ENCODE data around the gene ALG2. TPM values are rescaled to one million over a fixed set of nuclear protein-coding genes. Genes with fewer than 3 reads are reported as not detected.
A peak's percentile ranks its signal among the peaks of the same experiment; 100 is the strongest.

ALG2 gene, protein sequence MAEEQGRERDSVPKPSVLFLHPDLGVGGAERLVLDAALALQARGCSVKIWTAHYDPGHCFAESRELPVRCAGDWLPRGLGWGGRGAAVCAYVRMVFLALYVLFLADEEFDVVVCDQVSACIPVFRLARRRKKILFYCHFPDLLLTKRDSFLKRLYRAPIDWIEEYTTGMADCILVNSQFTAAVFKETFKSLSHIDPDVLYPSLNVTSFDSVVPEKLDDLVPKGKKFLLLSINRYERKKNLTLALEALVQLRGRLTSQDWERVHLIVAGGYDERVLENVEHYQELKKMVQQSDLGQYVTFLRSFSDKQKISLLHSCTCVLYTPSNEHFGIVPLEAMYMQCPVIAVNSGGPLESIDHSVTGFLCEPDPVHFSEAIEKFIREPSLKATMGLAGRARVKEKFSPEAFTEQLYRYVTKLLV
- total RNA-seq (2022) (37.9 and 39.8 TPM in 2 replicates), Bru-seq, nascent RNA (percentile 95 among the genes with signal in this experiment), BruChase-seq, experiment 1, labeled RNA remaining after a 2-hour chase (percentile 97 among the genes with signal in this experiment), BruChase-seq, experiment 2, labeled RNA remaining after a 6-hour chase (percentile 93 among the genes with signal in this experiment)
- long read RNA-seq, transcript ALG2-203 (2 exons, 1,880 nt) = major isoform, 44 of 64 reads
- long read RNA-seq, transcript ALG2-201 (3 exons, 2,966 nt) = minor isoform, 18 of 64 reads
- long read RNA-seq, partial matches to known transcripts = 1 of 64 reads
- long read RNA-seq, other reads (novel, unspliced or antisense) = 1 of 64 reads

DNA sequence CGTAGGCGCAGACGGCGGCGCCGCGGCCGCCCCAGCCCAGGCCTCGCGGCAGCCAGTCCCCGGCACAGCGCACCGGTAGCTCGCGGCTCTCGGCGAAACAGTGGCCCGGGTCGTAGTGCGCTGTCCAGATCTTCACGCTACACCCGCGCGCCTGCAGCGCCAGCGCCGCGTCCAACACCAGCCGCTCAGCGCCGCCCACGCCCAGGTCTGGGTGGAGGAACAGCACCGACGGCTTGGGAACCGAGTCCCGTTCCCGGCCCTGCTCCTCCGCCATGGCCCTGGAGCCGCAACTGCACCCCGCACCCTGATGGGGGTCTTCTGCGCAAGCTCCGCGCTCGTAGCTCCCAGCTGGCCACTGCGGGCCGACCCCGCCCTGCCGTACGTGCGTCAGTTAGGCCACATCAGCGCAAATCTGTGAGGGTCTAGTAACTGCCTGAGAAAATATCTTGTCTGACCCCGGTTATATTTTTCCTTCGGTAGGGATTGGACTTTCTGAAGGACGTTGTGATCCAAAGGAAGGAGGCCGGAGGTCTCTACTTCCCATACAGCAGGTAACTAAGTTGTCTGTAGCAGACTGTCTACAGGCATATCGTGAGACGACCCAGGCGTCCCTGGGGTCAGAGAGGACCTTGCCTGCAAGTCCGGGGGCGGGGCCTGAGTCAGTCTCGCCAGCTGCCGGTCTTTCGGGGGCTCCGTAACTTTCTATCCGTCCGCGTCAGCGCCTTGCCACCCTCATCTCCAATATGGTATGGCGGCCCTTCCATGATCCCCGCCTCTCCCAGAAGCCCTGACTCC is at the start of gene ALG2, which contains the start of gene SEC61B:
Gene ALG2 (minus strand): TSS at position 322 of the 795 bp plus-strand sequence. CDS start 48 bp downstream, at position 274.
Gene SEC61B (plus strand): TSS at position 662 of the 795 bp plus-strand sequence. CDS start 82 bp downstream, at position 744.
- ChIA-PET POLR2A (interaction anchor here (1.2 to 1.7 kb wide), 2 partner anchors 11 to 117 kb away, joined by 3 to 5 read pairs; no protein-coding TSS in a partner anchor), CTCF (interaction anchor here (0.6 to 1.1 kb wide), 4 partner anchors 10 to 37 kb away, joined by 3 to 5 read pairs (median 4); no protein-coding TSS in a partner anchor)
- Mint-ChIP-seq H3K9me3 (ENCODE audit: unreplicated experiment) (no peaks in the 10 kb centered on the region), H3K4me3 (ENCODE audit: unreplicated experiment) (peak within 1 kb of the TSS; percentile 100), H3K4me1 (ENCODE audit: low read depth, unreplicated experiment) (peaks cover 21% of the 10 kb centered on the region), H3K36me3 (ENCODE audit: insufficient read depth, unreplicated experiment) (peaks cover 48% of the 10 kb centered on the region), H3K27ac (ENCODE audit: unreplicated experiment) (peak within 1 kb of the TSS; percentile 100), H3K27me3 (ENCODE audit: insufficient read depth, unreplicated experiment) (no peaks in the 10 kb centered on the region)
- H3K9me3 ChIP-seq = no peaks in the 10 kb centered on the region
- intact Hi-C loops (cut with micrococcal nuclease; ENCODE audit: unreplicated experiment) = loop anchor here (5.0 kb wide), 3 partner anchors 40 to 600 kb away; partner anchors contain the start of gene NR4A3
- TF ChIP-seq, protein P1, sequence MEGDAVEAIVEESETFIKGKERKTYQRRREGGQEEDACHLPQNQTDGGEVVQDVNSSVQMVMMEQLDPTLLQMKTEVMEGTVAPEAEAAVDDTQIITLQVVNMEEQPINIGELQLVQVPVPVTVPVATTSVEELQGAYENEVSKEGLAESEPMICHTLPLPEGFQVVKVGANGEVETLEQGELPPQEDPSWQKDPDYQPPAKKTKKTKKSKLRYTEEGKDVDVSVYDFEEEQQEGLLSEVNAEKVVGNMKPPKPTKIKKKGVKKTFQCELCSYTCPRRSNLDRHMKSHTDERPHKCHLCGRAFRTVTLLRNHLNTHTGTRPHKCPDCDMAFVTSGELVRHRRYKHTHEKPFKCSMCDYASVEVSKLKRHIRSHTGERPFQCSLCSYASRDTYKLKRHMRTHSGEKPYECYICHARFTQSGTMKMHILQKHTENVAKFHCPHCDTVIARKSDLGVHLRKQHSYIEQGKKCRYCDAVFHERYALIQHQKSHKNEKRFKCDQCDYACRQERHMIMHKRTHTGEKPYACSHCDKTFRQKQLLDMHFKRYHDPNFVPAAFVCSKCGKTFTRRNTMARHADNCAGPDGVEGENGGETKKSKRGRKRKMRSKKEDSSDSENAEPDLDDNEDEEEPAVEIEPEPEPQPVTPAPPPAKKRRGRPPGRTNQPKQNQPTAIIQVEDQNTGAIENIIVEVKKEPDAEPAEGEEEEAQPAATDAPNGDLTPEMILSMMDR (IDR thresholded peaks at IDR 0.05; ENCODE audit: insufficient read depth in 1 of 2, low read depth in 1 of 2, low read length in 1 of 2, severe bottlenecking in 1 of 2, unreplicated experiment in 1 of 2) = no peak
- H3K4me3 ChIP-seq (ENCODE audit: low read depth, low read length) = peak within 1 kb of the TSS; percentile 72
- peak; percentile 94 for DNase-seq
- no peaks in the 10 kb centered on the region for H3K4me1 ChIP-seq
- 0 out of 2 replicates have a peak, but pooled peaks cover 1% of the 10 kb centered on the region for H3K36me3 ChIP-seq (ENCODE audit: control insufficient read depth, insufficient read depth, low read length)
- H3K27me3 ChIP-seq (replicated peaks; ENCODE audit: control insufficient read depth, insufficient read depth, low read length) = no peaks in the 10 kb centered on the region
- BruUV-seq (replicated peaks) = no TSS peak

DNA sequence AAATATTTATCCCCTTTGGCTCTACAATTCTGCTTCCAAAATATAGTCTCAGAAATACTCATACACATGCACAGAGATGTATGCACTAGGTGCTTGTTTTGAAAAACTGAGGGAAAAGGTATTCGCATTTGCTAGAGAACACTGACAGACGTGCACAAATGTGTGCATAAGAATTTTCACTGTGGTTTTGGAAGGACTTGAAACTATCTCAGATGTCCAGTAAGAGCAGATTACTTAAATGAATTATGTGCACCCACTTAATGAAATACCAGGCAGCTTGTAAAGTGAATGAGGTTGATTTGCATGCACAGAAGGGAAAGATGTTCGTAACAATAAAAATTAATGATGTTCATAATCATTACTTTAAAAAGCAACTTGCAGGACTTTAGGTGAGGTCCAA is 48.7 kb upstream of the ALG2 start:
- H3K4me3 Mint-ChIP-seq (ENCODE audit: unreplicated experiment) = no peak overlapping the region
- intact Hi-C loops (cut with micrococcal nuclease; ENCODE audit: unreplicated experiment) = loop anchor here (5.0 kb wide), 1 partner anchor 88 kb away; no protein-coding TSS in a partner anchor
- Histone ChIP-seq H3K27me3 (replicated peaks; ENCODE audit: control insufficient read depth, insufficient read depth, low read length) (no peaks in the 10 kb centered on the region), H3K4me3 (ENCODE audit: low read depth, low read length) (no peak overlapping the region), H3K9me3 (no peaks in the 10 kb centered on the region), H3K36me3 (ENCODE audit: control insufficient read depth, insufficient read depth, low read length) (no peaks in the 10 kb centered on the region), H3K4me1 (peaks cover 14% of the 10 kb centered on the region)
- H3K4me1 Mint-ChIP-seq (ENCODE audit: low read depth, unreplicated experiment) = peaks cover 27% of the 10 kb centered on the region
- ChIA-PET POLR2A (no interaction called here), CTCF (no interaction called here)
- no peaks in the 10 kb centered on the region for H3K36me3 Mint-ChIP-seq (ENCODE audit: insufficient read depth, unreplicated experiment)
- no peaks in the 10 kb centered on the region for H3K9me3 Mint-ChIP-seq (ENCODE audit: unreplicated experiment)
- H3K27me3 Mint-ChIP-seq (ENCODE audit: insufficient read depth, unreplicated experiment) = peaks cover 3% of the 10 kb centered on the region
- TF ChIP-seq, protein P1 (IDR thresholded peaks at IDR 0.05; ENCODE audit: insufficient read depth in 1 of 2, low read depth in 1 of 2, low read length in 1 of 2, severe bottlenecking in 1 of 2, unreplicated experiment in 1 of 2) = no peak
- BruUV-seq (replicated peaks) = no TSS peak
- no peak for DNase-seq
- H3K27ac Mint-ChIP-seq (ENCODE audit: unreplicated experiment) = no peak overlapping the region
